Activated CD4-positive, CD25-positive, alpha-beta regulatory T cell treated with anti-CD3 and anti-CD28 coated beads, Interleukin-2, amount 50 U/mL, for 16 hours (primary cell): ENCODE measurements around the gene PBLD.
"Not testable (repeated sequence)": the region's sequence is repeated elsewhere in the genome, so short reads cannot be mapped to it uniquely, and the experiment has no call there.

ENCODE experiments used
- DNase-seq: peaks from one replicate; pipeline ENCODE4 v3.0.0-alpha.2; 2020; ENCODE audit warnings: low read depth, low spot score

PBLD gene

GRCh38 chr10:68330852-68331454, 1.8 kb downstream of the PBLD start:
- DNase-seq: peak; percentile 2

DNA sequence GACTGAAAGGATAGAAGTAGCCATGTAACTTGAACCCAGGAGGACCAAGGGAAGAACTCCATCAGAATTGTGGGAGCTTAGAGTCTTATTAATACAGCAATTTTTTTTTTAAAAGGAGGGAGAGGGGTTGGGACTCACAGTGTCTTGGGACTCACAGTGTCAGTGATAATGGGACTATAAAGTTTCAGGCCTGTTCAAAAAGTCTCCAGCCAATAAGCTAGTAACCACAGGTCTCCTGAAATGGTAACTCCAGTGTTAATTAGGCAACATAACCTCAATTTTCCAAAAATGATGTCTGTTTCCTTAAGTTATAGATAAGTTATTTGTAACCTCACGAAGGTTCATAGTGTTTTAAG, 3.2 kb downstream of the PBLD start:
- no peak for DNase-seq

DNA sequence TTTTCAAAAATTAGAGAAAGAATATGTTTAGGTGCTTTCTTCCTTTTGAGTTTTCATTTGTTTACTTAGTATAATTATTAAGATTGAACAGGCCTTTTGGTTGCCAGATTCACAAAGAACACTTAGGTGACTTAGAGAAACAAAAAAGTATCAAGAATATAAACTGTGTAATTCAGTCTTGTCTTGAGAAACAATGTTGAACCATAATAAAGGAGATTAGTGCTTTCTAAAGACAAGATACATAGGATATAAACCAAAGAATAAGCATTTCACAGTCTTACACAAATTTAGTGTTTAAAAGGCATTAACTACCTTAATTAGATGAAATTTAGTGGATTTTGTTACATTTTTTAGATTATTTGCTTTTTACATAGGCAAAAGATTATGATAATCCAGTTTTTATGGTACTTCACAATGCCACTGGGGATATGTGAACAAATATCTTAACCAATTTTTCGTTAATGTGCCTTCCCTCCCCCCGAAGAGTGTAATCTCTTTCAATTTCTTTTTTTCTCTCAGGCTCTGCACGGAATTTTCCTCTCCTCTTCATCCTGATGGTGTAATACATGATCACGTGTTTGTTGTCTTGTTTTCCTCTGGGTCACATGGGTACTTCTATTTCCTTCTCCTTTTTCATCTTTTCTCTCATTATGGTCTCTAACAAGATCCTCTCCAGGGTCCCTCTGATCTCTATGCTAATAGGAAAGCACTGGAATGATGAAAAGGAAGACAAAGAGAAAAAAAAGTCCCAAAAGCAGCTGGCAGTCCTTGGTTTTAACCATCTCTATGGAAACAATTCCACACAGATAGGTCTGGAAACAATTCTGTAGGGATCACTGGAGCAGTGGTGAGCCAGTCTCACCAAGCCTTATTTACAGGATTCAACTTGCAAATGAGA, 4.6 kb downstream of the PBLD start:
- no peak for DNase-seq

DNA sequence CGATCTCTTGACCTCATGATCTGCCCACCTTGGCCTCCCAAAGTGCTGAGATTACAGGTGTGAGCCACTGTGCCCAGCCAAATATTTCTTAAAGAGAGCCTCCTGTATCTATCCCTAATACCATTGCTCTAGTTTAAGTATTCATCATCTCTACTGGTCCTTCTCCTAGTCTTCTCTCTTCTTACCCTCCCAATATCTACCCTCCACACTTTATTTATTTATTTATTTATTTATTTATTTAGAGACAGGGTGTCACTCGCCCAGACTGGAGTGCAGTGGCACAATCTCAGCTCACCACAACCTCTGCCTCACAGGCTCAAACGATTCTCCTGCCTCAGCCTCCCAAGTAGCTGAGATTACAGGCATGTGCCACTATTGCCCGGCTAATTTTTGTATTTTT, 8.3 kb downstream of the PBLD start:
- not testable (repeated sequence) for DNase-seq

- no peak for DNase-seq
Measured at GRCh38 chr10:68318331-68319059, 14.2 kb downstream of the PBLD start.

DNA sequence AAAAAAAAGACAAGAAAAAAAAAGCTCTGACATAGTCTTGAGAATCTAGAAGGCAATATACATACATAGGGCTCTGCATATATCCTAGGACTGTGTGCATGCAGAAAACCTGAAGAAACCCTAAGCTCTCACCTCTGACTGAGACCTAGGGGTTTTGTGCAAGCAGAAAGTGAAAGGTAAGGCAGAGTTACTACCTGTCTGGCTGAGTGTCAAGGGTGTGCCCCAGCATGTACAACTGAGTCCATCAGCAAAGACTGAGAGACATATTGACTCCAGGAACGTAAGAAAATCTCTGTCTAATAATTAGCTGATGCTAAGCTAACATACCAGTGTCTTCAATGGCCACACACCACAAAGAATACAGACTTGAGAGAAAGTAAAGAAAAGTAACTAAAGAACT, 17.1 kb downstream of the PBLD start:
- no peak for DNase-seq

DNA sequence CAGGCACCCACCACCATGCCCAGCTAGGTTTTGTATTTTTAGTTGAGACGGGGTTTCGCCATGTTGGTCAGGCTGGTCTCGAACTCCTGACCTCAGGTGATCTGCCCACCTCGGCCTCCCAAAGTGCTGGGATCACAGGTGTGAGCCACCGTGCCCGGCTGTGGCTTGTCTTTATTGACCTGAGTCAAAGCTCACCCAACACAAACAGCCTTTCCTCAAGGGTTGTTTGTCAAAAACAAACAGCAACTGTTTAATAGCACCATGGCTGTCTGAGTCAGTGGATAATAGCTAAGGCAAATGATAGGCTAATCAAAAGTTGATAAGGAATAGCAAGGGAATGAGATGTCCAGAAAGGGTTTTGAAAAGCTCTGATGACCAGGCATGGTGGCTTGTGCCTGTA, 17.8 kb downstream of the PBLD start:
- DNase-seq: not testable (repeated sequence)

GRCh38 chr10:68310531-68310930, 22.2 kb downstream of the PBLD start:
- DNase-seq: no peak

- DNase-seq: no peak
Measured at GRCh38 chr10:68305854-68306253, 26.9 kb downstream of the PBLD start.

GRCh38 chr10:68303849-68304412, 28.8 kb downstream of the PBLD start:
- DNase-seq: no peak

GRCh38 chr10:68302871-68303270, 29.9 kb downstream of the PBLD start:
- DNase-seq: no peak

DNA sequence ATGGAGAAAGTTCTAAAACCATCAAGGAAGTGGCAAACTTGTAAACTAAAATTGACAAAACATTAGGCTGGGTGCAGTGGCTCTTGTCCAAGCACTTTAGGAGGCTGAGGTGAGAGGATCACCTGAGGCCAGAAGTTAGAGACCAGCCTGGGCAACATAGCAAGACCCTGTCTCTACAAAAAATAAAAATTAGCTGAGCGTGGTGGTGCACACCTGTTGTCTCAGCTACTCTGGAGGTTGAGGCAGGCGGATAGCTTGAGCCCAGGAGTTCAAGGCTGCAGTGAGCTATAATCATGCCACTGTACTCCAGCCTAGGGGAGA, 30.3 kb downstream of the PBLD start:
- DNase-seq: no peak

DNA sequence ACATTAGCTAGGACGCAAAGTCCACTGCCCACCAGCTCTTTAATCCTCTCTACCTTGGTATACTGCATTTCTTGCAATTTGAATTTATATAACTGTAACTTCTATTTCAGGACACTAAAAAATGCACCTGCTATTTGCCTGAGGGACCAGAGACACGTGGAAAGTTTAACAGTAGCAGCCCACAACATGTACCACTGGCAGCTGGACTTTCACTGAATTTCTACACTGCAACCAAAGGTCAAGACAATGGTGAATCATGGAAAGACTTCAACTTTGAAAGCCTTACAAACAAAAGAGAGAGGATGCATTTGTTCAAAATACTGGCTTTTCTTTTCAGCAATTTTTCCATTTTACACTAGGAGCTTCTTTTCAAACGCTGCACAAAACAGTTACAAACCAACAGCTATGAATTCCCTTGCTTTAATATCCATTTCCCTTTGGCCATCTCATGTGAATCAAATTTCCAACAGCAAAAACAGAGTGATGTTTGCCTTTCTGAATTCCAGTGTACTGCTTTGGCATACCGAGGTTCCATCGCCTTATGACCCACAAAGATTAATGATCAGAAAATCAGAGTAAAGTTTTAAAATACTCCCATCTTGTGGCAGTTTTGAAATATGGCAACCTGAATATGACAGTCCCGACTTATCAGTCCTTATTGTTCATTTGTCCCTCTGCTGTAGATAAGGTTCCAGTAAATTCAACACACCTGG, 30.8 kb downstream of the PBLD start:
- no peak for DNase-seq

DNA sequence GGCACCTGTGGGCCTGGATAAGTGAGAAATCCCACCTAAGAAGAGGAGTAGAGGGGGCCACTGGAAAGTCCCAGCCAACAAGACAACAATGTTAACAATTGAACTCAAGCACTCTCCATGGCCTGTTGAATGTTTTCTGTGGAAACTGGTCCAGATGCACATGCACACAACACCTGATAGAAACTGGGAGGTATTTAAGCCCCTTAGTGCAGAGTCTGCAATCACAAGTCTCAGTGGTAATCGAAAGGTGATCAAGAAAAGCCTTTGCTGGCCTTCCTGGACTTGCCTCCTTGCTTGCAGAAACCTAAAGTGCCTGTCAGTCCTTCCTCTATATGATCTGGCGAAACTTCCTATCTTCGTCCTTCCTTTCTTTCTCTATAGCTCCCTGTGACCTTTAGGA, 31.4 kb downstream of the PBLD start:
- no peak for DNase-seq

- DNase-seq: no peak
Measured at GRCh38 chr10:68296843-68297663, 35.7 kb downstream of the PBLD start.

DNA sequence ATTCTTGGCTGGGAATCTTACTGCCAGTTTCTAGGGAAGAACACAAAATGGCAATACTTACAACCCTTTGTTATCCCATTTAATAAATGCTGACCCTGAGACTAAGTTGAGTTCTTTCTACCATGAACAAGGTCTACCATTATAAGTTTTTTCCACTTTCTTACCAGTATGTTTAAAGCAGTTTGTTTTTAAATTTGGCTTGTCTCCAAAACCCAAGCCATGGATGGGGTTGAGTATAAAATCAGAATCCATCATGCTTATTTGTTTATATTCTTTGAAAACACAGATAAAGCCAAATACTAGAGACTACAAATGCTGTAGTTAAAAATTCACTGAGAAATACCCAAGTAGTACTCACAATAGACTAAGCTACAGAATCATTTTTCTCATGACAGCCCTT, 42.0 kb downstream of the PBLD start:
- no peak for DNase-seq

DNA sequence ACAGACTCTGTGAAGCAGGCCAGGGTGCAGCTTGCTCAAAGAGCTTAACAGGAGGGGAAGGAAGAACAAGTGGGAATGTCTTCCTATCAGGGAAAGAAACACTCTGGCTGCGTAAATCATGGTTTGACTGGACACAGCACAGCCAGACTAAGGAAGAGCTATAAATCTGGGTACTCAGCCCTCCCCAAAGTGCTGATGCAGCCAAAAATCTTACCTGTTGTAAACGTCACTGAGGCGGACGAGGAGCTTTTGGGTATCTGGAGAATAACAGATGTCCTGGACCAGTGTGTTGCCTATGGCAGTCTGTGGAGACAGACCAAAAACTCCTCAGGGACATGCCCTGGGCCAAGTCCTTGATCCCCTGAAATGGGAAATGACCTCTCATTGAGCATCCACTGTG, 44.0 kb downstream of the PBLD start:
- DNase-seq: no peak

DNA sequence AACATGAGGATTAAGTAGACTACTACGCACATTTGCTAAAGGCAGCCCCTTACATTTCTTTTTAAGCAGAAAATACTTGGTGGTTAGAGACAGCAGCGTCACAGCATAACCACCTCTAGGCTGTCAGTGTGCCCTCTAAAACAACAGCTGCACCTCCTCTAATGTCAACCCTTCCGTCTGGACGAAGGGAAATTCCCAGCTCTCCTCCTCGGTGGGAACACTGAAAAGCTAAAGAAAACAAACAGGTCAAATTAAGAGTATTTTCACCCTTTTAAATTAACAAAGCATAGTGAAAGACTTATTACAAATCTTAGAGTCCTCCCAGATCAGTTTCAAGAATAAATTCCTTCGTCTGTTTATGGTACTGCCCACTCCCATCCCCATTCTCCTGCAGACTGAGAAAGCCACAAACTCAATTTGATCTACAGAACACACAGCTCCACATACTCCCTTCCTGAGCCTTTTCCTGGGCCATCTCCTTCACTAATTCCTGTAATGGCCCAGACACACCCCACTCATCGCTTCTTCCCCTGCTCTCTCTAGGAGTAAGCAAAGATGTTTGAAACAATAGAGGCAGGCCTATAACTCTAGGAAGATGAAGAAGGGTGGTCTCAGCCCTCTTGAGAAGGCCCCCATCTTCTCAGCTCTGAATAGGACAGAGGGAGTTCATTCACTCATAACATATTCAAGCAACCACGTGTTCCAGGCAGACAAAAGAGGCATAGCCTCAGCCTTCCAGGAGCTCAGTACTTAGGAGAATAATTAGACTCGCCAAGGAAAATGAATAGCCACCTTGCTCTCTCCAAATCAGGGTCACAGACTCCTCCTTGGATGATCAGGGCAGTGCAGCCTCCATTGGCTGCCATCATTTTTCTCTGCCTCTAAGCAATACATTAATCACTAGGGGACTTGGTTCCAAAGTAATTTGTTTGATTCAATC, 48.4 kb downstream of the PBLD start:
- DNase-seq: no peak

DNA sequence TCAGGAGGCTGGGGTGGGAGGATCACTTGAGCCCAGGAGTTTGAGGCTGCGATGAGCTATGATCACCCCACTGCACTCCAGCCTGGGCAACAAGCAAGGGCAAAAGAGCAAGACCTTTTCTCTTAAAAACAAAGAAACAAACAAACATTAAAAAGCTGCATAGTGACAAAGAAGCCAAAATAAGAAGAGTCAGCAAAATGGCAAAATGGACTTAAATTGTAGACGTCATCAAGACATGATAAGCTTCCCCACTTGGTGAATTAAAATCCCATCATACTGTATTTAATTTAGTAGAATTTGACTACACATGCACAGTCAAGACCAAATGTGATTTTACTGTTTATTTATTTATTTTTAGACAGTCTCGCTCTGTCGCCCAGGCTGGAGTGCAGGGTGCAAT, 52.0 kb downstream of the PBLD start:
- DNase-seq: no peak
